Adrenal gland (tissue), 5 donors: ENCODE results near the gene HAVCR1.
"Not testable (repeated sequence)": the region's sequence is repeated elsewhere in the genome, so short reads cannot be mapped to it uniquely, and the experiment has no call there.

Experiments
- POLR2A ChIP-seq, 2 donors: fragments of 450-650 bp; IDR thresholded peaks; one replicate each; pipeline ENCODE4 v1.6.1; 2017; ENCODE audit warnings: antibody characterized with exemption in 2 of 2, mild to moderate bottlenecking in 2 of 2, moderate library complexity in 1 of 2
- TF ChIP-seq, protein P1 (sequence below), 6 experiments: fragments of 450-650 bp in 4 of 6; fragments of 200-600 bp in 2 of 6; sonication (generic) in 1 of 6; IDR thresholded peaks; 1 replicate in 5 of 6; 2 replicates in 1 of 6; pipeline versions ENCODE4 v1.5.1 to v1.8.0; 2016 to 2021; ENCODE audit warnings: antibody characterized with exemption in 6 of 6, mild to moderate bottlenecking in 2 of 6, moderate library complexity in 1 of 6
- donor health status: DM: no; HTN: no; CAD: no.

DNA sequence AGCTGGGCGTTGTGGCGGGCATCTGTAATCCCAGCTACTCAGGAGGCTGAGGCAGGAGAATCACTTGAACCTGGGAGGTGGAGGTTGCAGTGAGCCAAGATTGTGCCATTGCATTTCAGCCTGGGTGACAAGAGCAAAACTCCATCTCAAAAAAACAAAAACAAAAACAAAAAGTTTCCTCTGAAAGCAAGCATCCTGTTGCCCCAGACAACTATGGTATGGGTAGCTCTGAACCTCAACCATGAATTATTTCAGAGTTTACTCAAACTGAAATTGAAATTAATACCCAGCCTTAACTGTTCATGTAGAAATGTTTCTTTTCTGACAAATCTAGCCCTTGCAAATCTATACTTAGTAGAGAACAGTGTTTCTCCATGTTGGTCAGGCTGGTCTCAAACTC, 31.3 kb downstream of the HAVCR1 start:
- TF ChIP-seq POLR2A (IDR thresholded peaks at IDR 0.05), result not testable (repeated sequence)
- TF ChIP-seq, protein P1, sequence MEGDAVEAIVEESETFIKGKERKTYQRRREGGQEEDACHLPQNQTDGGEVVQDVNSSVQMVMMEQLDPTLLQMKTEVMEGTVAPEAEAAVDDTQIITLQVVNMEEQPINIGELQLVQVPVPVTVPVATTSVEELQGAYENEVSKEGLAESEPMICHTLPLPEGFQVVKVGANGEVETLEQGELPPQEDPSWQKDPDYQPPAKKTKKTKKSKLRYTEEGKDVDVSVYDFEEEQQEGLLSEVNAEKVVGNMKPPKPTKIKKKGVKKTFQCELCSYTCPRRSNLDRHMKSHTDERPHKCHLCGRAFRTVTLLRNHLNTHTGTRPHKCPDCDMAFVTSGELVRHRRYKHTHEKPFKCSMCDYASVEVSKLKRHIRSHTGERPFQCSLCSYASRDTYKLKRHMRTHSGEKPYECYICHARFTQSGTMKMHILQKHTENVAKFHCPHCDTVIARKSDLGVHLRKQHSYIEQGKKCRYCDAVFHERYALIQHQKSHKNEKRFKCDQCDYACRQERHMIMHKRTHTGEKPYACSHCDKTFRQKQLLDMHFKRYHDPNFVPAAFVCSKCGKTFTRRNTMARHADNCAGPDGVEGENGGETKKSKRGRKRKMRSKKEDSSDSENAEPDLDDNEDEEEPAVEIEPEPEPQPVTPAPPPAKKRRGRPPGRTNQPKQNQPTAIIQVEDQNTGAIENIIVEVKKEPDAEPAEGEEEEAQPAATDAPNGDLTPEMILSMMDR (IDR thresholded peaks at IDR 0.05), result not testable (repeated sequence)
